Measurements from ENCODE around the gene GLRX3.

The GLRX3 gene

GRCh38 chr10:130175074-130175473 is 38.9 kb downstream of the GLRX3 start:
- DNase-seq (ENCODE audit: low read depth), result no peak
- no peak for TF ChIP-seq CTCF (IDR thresholded peaks at IDR 0.05; ENCODE audit: insufficient read depth, low read depth, low read length, missing control alignments)
- no peak overlapping the region for H3K4me3 ChIP-seq (ENCODE audit: low read depth, low read length)

- no peak for TF ChIP-seq CTCF (IDR thresholded peaks at IDR 0.05; ENCODE audit: insufficient read depth, low read depth, low read length, missing control alignments)
- no peak overlapping the region for H3K4me3 ChIP-seq (ENCODE audit: low read depth, low read length)
- no peak for DNase-seq (ENCODE audit: low read depth)
Measured at GRCh38 chr10:130177250-130177649, 41.1 kb downstream of the GLRX3 start.

GRCh38 chr10:130179640-130180039 is 43.4 kb downstream of the GLRX3 start:
- H3K4me3 ChIP-seq (ENCODE audit: low read depth, low read length), result no peak overlapping the region
- TF ChIP-seq CTCF (IDR thresholded peaks at IDR 0.05; ENCODE audit: insufficient read depth, low read depth, low read length, missing control alignments), result peak; percentile 29
- DNase-seq (ENCODE audit: low read depth), result peak; percentile 46

GRCh38 chr10:130180416-130180815 is 44.2 kb downstream of the GLRX3 start:
- no peak for TF ChIP-seq CTCF (IDR thresholded peaks at IDR 0.05; ENCODE audit: insufficient read depth, low read depth, low read length, missing control alignments)
- H3K4me3 ChIP-seq (ENCODE audit: low read depth, low read length), result no peak overlapping the region
- no peak for DNase-seq (ENCODE audit: low read depth)

GRCh38 chr10:130181858-130182257 is 45.7 kb downstream of the GLRX3 start:
- TF ChIP-seq CTCF (IDR thresholded peaks at IDR 0.05; ENCODE audit: insufficient read depth, low read depth, low read length, missing control alignments), result no peak
- no peak for DNase-seq (ENCODE audit: low read depth)
- no peak overlapping the region for H3K4me3 ChIP-seq (ENCODE audit: low read depth, low read length)

- H3K4me3 ChIP-seq (ENCODE audit: low read depth, low read length), result no peak overlapping the region
- no peak for TF ChIP-seq CTCF (IDR thresholded peaks at IDR 0.05; ENCODE audit: insufficient read depth, low read depth, low read length, missing control alignments)
- DNase-seq (ENCODE audit: low read depth), result no peak
Measured at GRCh38 chr10:130185591-130185990, 49.4 kb downstream of the GLRX3 start.
